Mammary epithelial cell (primary cell): Measurements from ENCODE around the gene GJA5.

Experiments used
- EZH2 ChIP-seq: IDR thresholded peaks from 2 replicates; pipeline ENCODE4 v1.6.1; 2012; ENCODE audit warnings: low read length, inconsistent platforms, borderline replicate concordance
- TF ChIP-seq, protein P1 (sequence below), 2 donors: IDR thresholded peaks in 1 of 2; conservative IDR thresholded peaks in 1 of 2; 2 replicates each; pipeline ENCODE4 v1.5.1; 2011 to 2012; ENCODE audit warnings: inconsistent platforms in 2 of 2, low read length in 2 of 2, mild to moderate bottlenecking in 2 of 2, control low read depth in 1 of 2, low read depth in 1 of 2; ENCODE audit not compliant: insufficient read depth in 1 of 2; ENCODE audit errors: extremely low read depth in 1 of 2

DNA sequence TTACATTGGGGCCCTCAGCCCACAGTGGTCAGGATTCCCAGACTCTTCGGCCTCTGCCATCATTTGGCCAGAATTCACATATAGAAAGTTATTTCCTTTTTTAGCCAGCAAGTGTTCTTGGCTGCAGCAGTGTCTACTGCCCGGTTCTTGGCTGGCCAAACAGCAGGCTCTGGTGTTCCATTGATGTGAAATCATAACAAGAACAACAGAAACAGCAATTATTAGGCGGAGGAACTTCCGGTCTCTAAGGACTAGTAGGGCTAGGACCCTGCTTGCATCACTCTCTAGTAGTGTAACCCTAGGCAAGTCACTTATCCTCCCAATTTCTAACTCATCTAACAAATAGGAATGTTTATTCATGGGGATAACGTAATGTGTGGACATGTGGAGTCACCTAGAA is 8.7 kb upstream of the GJA5 start:
- TF ChIP-seq EZH2, result no peak
- TF ChIP-seq, protein P1, sequence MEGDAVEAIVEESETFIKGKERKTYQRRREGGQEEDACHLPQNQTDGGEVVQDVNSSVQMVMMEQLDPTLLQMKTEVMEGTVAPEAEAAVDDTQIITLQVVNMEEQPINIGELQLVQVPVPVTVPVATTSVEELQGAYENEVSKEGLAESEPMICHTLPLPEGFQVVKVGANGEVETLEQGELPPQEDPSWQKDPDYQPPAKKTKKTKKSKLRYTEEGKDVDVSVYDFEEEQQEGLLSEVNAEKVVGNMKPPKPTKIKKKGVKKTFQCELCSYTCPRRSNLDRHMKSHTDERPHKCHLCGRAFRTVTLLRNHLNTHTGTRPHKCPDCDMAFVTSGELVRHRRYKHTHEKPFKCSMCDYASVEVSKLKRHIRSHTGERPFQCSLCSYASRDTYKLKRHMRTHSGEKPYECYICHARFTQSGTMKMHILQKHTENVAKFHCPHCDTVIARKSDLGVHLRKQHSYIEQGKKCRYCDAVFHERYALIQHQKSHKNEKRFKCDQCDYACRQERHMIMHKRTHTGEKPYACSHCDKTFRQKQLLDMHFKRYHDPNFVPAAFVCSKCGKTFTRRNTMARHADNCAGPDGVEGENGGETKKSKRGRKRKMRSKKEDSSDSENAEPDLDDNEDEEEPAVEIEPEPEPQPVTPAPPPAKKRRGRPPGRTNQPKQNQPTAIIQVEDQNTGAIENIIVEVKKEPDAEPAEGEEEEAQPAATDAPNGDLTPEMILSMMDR (conservative IDR thresholded peaks at IDR 0.05 in 1 of 2, IDR thresholded peaks at IDR 0.05 in 1 of 2; ENCODE audit: extremely low read depth in 1 of 2, insufficient read depth in 1 of 2, low read depth in 1 of 2, low read length in 2 of 2), result no peak
